ENCODE results near the gene QRFPR.
A peak's percentile ranks its signal among the peaks of the same experiment; 100 is the strongest.

QRFPR gene

DNA sequence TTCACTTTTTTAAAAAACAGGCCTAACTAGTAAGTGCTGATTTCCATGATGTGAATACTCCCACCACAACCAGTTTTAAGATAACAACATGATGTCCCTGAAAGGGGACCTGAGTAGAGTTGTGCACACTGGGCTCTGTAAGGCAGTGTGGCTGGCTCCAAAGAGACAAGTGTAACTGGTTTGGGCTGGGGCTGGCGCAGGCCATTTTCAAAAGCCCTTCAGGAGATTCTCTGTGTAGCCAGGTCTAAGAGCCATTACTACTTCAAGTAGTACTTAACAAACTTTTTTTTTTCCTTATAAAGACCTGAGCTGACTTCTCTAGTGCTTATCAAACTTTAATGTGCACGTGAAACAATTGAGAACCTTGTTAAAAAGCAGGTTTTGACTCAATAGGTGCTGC lies 4.3 kb downstream of the QRFPR start:
- no peaks in the 10 kb centered on the region for H3K36me3 ChIP-seq
- TF ChIP-seq, protein P1, sequence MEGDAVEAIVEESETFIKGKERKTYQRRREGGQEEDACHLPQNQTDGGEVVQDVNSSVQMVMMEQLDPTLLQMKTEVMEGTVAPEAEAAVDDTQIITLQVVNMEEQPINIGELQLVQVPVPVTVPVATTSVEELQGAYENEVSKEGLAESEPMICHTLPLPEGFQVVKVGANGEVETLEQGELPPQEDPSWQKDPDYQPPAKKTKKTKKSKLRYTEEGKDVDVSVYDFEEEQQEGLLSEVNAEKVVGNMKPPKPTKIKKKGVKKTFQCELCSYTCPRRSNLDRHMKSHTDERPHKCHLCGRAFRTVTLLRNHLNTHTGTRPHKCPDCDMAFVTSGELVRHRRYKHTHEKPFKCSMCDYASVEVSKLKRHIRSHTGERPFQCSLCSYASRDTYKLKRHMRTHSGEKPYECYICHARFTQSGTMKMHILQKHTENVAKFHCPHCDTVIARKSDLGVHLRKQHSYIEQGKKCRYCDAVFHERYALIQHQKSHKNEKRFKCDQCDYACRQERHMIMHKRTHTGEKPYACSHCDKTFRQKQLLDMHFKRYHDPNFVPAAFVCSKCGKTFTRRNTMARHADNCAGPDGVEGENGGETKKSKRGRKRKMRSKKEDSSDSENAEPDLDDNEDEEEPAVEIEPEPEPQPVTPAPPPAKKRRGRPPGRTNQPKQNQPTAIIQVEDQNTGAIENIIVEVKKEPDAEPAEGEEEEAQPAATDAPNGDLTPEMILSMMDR (IDR thresholded peaks at IDR 0.05; ENCODE audit: low read depth, low read length) = no peak
- H3K9me3 ChIP-seq = no peaks in the 10 kb centered on the region
- H3K27me3 ChIP-seq = peaks cover 14% of the 10 kb centered on the region
- H3K4me1 ChIP-seq = no peaks in the 10 kb centered on the region
- no peak overlapping the region for H3K4me3 ChIP-seq (ENCODE audit: low read depth, low read length)
- DNase-seq = no peak

DNA sequence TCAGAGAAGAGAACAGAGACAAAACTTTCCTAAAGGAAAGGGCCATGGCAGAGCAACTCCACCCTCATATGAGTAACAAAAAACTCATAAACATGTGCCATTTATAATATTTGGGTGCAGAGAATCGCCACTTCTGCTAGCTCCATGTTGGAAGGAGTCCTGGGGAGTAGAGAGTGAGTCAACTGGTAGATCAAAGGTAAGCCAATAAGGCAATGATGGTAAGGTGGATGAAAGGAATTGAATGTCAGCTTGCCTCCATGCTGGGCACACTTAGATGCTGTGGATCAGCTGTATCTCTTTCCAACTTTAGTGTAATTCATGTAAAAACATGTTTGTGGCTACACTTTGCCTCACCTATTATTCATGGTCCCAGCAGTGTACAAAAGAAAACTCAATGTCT lies 4.7 kb downstream of the QRFPR start:
- Histone ChIP-seq H3K4me1 (no peaks in the 10 kb centered on the region), H3K9me3 (no peaks in the 10 kb centered on the region), H3K27me3 (peaks cover 11% of the 10 kb centered on the region), H3K36me3 (no peaks in the 10 kb centered on the region), H3K4me3 (ENCODE audit: low read depth, low read length) (no peak overlapping the region)
- no peak for DNase-seq
- TF ChIP-seq, protein P1 (IDR thresholded peaks at IDR 0.05; ENCODE audit: low read depth, low read length) = no peak

GRCh38 chr4:121375262-121375661 lies 5.6 kb downstream of the QRFPR start:
- Histone ChIP-seq H3K4me3 (ENCODE audit: low read depth, low read length) (no peak overlapping the region), H3K36me3 (no peaks in the 10 kb centered on the region), H3K27me3 (peaks cover 4% of the 10 kb centered on the region), H3K9me3 (no peaks in the 10 kb centered on the region), H3K4me1 (no peaks in the 10 kb centered on the region)
- DNase-seq = no peak
- TF ChIP-seq, protein P1 (IDR thresholded peaks at IDR 0.05; ENCODE audit: low read depth, low read length) = no peak

- TF ChIP-seq, protein P1 (IDR thresholded peaks at IDR 0.05; ENCODE audit: low read depth, low read length) = no peak
- Histone ChIP-seq H3K4me3 (ENCODE audit: low read depth, low read length) (no peak overlapping the region), H3K27me3 (no peaks in the 10 kb centered on the region), H3K9me3 (no peaks in the 10 kb centered on the region), H3K4me1 (no peaks in the 10 kb centered on the region), H3K36me3 (no peaks in the 10 kb centered on the region)
- DNase-seq = no peak
Measured at GRCh38 chr4:121373841-121374240, 7.0 kb downstream of the QRFPR start.

DNA sequence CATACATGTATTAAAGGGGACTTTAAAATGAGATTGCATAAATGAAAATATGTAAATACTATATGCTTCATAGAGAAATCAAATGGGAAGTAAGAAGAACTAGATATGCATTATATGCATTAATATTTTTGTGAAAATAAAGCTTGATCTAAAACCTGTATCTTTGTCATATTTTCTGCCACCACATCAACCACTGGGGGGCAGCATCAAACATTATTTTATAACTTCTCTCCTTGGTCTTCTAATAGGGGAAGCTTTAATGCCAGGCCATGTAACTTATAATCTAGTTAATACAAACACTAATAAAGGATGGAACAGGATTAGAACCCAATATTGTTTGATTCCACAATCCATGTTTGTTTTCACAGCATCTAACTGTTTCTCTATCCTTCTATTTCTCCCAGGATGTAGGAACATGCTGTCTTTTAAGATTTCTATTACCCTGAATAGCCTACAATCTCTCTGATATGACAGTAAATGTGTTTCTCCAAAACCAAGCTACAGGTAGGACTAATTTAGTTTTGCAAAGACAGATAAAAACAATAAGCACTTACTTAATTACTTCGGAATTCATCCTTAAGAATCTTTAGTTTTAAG lies 10.0 kb downstream of the QRFPR start:
- no peaks in the 10 kb centered on the region for H3K4me1 ChIP-seq
- peak; percentile 47 for DNase-seq
- no peak overlapping the region for H3K4me3 ChIP-seq (ENCODE audit: low read depth, low read length)
- no peaks in the 10 kb centered on the region for H3K9me3 ChIP-seq
- H3K27me3 ChIP-seq = no peaks in the 10 kb centered on the region
- TF ChIP-seq, protein P1 (IDR thresholded peaks at IDR 0.05; ENCODE audit: low read depth, low read length) = peak; percentile 62
- no peaks in the 10 kb centered on the region for H3K36me3 ChIP-seq

GRCh38 chr4:121360495-121360894 lies 20.3 kb downstream of the QRFPR start:
- Histone ChIP-seq H3K27me3 (no peaks in the 10 kb centered on the region), H3K4me3 (ENCODE audit: low read depth, low read length) (no peak overlapping the region), H3K36me3 (no peaks in the 10 kb centered on the region), H3K4me1 (no peaks in the 10 kb centered on the region), H3K9me3 (no peaks in the 10 kb centered on the region)
- TF ChIP-seq, protein P1 (IDR thresholded peaks at IDR 0.05; ENCODE audit: low read depth, low read length) = no peak
- DNase-seq = no peak

Data from BE2C (cell line).